ENCODE data around the gene CD48.

- TF ChIP-seq, protein P1, sequence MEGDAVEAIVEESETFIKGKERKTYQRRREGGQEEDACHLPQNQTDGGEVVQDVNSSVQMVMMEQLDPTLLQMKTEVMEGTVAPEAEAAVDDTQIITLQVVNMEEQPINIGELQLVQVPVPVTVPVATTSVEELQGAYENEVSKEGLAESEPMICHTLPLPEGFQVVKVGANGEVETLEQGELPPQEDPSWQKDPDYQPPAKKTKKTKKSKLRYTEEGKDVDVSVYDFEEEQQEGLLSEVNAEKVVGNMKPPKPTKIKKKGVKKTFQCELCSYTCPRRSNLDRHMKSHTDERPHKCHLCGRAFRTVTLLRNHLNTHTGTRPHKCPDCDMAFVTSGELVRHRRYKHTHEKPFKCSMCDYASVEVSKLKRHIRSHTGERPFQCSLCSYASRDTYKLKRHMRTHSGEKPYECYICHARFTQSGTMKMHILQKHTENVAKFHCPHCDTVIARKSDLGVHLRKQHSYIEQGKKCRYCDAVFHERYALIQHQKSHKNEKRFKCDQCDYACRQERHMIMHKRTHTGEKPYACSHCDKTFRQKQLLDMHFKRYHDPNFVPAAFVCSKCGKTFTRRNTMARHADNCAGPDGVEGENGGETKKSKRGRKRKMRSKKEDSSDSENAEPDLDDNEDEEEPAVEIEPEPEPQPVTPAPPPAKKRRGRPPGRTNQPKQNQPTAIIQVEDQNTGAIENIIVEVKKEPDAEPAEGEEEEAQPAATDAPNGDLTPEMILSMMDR (IDR thresholded peaks at IDR 0.05): no peak
- TF ChIP-seq POLR2AphosphoS5 (IDR thresholded peaks at IDR 0.05) (no peak), POLR2A (IDR thresholded peaks at IDR 0.05) (no peak)
Measured at GRCh38 chr1:160671603-160672517, 39.8 kb downstream of the CD48 start.
